HG03135 (cell line): ENCODE results near the gene PMFBP1.
"Not testable (repeated sequence)": the region's sequence is repeated elsewhere in the genome, so short reads cannot be mapped to it uniquely, and the experiment has no call there.

Experiments used
- ATAC-seq: cut with Tn5 transposase; IDR thresholded peaks from one replicate; pipeline ENCODE4 v1.9.1; 2021; ENCODE audit warnings: mild to moderate bottlenecking, moderate library complexity; ENCODE audit not compliant: unreplicated experiment

Gene PMFBP1

DNA sequence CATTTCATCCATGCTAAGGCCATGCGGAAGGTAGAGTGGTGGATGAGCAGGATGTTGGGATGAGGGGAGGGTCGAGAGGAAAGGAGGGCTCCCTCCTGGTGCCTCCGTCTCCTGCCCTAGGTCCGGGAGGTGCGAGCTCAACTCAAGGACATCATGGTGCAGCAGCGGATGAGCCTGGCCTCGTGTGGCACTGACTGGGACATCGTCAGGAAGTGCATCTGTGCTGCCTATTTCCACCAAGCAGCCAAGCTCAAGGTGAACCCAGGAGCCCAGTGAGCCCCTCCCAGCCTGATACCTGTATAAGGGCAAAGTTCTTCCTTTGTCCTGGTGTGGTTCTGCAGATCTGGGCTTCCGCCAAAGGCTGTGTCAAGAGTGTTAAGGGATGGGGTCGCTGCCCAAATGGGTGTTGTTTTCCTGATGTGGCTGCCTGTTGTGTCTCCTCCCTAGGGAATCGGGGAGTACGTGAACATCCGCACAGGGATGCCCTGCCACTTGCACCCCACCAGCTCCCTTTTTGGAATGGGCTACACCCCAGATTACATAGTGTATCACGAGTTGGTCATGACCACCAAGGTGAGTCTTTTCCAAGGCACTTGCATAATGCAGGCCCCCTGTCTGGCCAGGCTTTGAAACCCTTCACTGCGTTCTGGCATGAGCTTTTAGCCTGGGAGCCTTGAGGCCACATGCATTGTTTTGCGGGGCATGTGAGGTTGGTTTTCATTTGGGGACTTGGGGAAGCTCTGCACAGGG lies 63.4 kb downstream of the PMFBP1 start:
- ATAC-seq: no peak

- ATAC-seq: no peak
Observed at GRCh38 chr16:72107371-72107770, 64.6 kb downstream of the PMFBP1 start.

- no peak for ATAC-seq
Observed at GRCh38 chr16:72105978-72106377, 66.0 kb downstream of the PMFBP1 start.

GRCh38 chr16:72104905-72105304 lies 67.0 kb downstream of the PMFBP1 start:
- no peak for ATAC-seq

- no peak for ATAC-seq
Observed at GRCh38 chr16:72101195-72101594, 70.8 kb downstream of the PMFBP1 start.

DNA sequence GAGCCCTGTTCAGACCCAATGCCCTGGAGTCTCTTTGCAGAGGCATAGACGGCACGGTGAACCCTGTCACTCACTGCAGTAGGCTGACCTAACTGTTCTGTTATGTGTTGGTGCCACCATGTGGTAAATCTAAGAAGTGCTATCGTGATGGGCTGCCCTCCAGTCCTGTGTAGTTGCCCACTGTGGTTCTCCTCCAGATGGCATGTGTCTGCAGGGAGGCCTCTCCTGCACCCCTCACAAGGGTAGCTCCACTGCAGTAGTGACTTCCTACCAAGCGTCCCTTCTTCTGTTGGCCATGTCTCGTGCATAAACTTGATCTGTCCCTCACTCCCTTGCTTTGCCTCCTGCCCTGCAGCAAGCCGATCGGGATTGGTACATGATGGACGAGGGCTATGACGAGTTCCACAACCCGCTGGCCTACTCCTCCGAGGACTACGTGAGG lies 72.6 kb downstream of the PMFBP1 start:
- peak; percentile 79 for ATAC-seq

- ATAC-seq: no peak
Observed at GRCh38 chr16:72098936-72099335, 73.0 kb downstream of the PMFBP1 start.

DNA sequence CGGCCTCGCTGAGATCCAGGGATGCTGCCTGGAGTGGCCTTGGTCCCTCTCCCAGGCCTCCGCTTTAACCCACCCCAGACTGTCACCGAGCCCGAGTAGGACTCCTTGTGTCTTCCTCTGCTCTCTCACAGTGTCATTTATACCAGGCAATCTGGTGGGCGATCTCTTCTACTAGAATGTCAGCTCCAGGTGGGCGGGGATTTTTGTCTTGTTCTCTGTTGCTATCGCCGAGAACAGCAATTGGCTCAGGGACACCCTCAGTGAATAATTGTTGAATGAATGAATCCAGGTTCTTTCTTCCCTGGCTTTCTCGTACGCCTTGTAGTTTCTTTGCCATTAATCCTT lies 77.7 kb downstream of the PMFBP1 start:
- no peak for ATAC-seq

DNA sequence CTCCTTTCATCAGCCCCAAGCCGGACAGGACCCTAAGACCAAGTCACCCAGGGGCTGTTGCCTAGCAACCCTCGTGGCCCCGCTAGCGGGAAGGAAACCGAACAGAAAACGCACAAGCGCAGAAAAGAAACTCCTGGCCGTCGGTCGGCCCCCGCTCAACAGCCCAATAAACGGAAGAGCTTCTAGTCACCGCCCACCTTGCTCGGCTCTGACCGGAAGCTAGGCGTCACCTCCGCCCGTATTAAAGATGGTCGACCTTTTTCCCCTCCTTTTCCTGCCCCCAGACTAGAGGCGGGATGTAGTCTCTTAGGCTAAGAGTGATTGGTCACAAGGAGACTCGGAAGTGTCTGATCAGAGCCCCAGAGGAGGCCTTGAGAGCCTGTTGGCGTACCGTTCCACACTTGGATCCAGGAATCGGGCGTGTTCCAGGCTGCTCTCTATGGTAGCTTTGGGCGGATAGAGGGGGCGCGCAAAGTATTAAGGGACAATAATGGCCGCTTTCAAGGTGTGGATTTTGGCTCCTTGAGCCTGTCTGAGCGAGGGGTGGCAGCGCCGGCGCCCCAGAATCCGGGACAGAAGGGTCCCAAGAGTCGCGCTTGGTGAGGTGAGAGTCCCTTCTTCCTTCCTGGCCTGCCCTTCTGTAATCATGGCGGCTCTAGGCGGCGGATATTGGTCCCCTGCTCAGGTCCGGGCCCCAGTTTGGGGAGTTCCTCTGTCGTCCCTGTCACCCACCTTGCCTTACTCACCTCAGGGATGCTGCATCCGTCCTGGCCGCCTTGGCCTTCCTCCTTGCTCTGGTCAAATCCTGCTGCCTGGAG lies 78.3 kb downstream of the PMFBP1 start, which contains the start of the genes DHX38 and TXNL4B:
DHX38 (plus strand) TSS at position 400 of the 818 bp plus-strand sequence. CDS start 2,311 bp downstream, outside the sequence.
TXNL4B (minus strand) TSS at position 173 of the 818 bp plus-strand sequence. CDS start 2,871 bp downstream, outside the sequence.
- ATAC-seq: peak; percentile 98

DNA sequence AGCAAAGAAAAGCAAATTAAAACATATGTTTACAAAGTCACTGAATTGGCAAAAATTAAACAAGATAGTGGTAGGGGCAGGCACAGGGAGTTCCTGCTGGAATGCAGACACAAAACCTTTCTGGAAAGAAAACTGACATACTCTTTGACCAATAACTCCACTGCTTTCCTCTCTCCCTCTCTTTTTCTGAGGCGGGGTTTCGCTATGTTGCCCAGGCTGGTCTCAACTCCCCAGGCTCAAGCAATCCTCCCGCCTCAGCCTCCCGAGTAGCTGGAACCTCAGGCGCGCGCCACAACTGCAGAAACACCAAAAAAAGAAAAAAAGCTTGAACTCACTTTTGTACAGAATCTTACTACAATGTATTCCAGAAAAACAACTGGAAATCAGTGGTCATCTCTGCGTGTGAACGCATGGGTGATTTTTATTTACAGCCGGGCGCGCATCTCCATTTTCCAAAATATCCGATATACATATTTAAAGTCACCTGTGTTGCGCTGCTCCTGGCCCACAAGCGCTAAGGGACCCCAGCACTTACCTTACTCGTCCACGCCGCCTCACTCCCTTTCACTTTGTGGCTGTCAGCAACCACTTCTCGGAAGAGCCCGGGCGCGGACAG lies 79.0 kb downstream of the PMFBP1 start:
- ATAC-seq: no peak

DNA sequence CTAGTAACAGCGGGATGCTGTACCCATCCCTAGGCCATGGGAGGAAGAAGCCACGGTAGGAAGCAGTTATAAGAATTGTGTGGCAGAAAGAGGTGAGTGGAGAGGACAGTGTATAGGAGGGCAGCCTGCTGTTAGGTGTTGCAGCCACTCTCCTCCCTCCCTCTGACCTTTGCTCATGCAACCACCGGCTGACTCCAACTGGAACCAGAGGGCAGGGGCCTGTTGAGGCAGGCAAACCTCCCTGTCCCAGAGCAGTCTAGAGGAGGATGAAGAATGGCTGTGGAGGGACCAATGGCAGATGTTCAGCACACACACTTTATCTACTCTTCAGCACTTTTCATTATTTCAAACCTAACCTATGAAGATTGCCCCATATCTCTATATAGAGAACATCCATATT lies 80.7 kb downstream of the PMFBP1 start:
- no peak for ATAC-seq

GRCh38 chr16:72085002-72085401 lies 87.0 kb downstream of the PMFBP1 start:
- no peak for ATAC-seq

DNA sequence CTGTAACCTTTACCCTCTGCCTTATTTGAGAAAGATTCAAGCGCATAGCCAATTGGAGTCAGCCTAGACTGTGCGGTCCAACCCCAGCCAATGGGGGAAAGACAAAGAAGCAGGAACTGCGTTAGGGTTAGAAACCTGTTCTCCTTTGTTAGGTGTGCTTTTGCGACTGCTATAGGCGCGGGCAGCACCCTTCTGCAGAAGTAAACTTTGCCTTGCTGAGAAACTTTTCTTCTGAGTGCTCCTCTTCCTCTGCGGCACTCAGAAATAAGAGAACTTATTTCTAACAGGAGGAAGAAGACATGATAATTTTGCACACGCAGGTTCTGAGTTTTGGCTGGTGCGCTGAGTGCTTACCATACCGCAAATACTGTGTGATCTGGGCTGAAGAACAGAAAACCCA lies 87.5 kb downstream of the PMFBP1 start:
- ATAC-seq: no peak

GRCh38 chr16:72083778-72084404 lies 88.1 kb downstream of the PMFBP1 start:
- no peak for ATAC-seq

- ATAC-seq: not testable (repeated sequence)
Observed at GRCh38 chr16:72076991-72077706, 94.8 kb downstream of the PMFBP1 start.

DNA sequence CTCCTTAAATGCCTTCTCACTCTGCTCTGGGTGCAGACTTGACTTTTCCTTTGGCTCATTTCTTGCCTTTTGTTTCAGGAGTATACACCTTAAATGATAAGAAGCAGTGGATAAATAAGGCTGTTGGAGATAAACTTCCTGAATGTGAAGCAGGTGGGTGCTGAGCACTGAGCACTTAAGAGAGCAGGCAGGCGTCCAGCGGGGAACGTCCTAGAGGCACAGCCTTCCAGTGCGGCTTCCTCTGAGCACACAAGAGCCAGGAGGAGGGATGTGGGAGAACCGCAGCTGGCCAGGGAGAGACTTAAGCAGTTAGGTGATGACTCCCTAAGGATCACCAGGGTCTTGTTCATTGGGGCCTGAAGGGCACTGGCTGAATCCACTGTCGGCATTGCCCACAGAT lies 96.9 kb downstream of the PMFBP1 start:
- ATAC-seq: not testable (repeated sequence)

DNA sequence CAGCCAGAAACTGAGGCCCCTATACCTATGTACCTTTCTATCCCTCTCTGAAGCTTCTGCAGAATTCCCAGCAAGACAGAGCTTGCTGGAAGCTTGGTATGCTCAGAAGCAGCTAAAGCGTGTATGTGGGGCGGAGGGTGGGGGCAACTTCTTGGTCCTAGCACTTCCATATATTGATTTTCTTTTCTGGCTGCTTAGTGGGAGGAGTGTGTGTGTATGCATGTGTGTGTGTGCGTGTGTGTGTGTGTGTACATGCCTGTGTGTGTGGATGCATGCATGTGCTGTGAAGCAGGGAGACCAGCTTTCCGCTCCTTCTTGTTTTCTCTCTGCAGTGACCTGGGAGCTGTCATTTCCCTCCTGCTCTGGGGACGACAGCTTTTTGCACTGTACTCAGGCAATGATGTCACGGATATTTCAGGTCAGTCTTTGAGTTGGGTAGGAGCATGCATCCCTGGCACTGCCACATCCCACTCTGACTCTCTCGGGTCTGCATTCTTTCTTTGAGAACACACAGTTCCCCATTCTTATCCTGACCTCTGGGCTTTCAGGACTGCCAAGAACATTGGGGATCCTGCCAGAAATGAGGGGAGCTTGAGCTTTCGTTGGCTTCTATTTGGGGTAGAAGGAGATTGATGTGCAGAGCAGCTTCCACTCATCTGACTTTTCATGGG lies 98.3 kb downstream of the PMFBP1 start:
- no peak for ATAC-seq

DNA sequence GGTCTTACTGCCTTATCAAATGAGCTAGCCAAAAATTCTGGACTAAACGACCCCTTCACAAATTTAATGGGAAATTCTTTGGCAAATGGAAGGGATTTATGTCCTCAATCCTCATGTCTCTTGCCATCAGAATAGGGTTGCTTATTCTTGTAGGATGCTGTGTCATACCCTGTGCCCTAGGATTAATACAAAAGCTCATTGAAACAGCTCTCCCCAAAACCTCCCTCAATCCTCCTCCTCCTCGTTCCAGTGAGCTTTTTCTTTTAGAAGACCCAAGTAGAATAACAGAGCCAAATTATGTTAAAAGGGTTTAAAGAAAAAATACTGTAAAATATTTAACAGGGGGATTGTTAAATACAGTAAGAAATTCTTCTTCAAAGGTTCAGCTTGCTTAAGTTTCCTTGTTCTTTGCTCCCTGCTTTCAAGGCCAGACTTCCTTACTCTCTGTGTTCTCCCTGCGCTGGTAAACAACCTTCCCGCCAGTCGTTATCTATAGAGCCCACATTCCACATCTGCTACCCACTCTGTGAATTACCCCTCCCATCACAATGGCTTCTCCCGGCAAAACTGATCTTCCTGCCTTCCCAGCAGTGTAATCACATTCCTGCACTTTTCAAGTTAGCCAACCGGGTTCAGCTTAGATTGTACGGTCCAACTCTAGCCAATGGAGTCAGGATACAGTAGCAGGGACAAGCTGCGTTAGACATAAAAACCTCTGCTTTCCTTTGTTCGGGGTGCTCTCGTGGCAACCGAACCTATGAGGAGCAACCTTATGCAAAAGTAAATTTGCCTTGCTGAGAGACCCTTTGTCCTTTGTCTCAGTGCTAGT lies 99.2 kb downstream of the PMFBP1 start:
- ATAC-seq: no peak
